NCI-H1694 (cell line): ENCODE results near the gene APLF.
"Not testable (repeated sequence)": the region's sequence is repeated elsewhere in the genome, so short reads cannot be mapped to it uniquely, and the experiment has no call there.

Source experiments
- DNase-seq: peaks from one replicate; lab custom pipeline; 2025; lab: John Stamatoyannopoulos, UW

Gene APLF

GRCh38 chr2:68588589-68588988 lies 121.2 kb downstream of the APLF start:
- no peak for DNase-seq

GRCh38 chr2:68589963-68590362 lies 122.6 kb downstream of the APLF start:
- DNase-seq = no peak

- DNase-seq = no peak
These were observed 123.3 kb downstream of the APLF start for GRCh38 chr2:68590702-68591101.

- DNase-seq = no peak
These were observed 123.8 kb downstream of the APLF start for GRCh38 chr2:68591225-68591624.

GRCh38 chr2:68594041-68594440 lies 126.7 kb downstream of the APLF start:
- DNase-seq = no peak

- peak; percentile 19 for DNase-seq
These were observed 127.5 kb downstream of the APLF start for GRCh38 chr2:68594674-68595492.

GRCh38 chr2:68595493-68595785 lies 128.1 kb downstream of the APLF start:
- DNase-seq = not testable (repeated sequence)

GRCh38 chr2:68600495-68600894 lies 133.1 kb downstream of the APLF start:
- DNase-seq = not testable (repeated sequence)

GRCh38 chr2:68603059-68603458 lies 135.7 kb downstream of the APLF start:
- no peak for DNase-seq

- DNase-seq = no peak
These were observed 136.7 kb downstream of the APLF start for GRCh38 chr2:68604077-68604476.

GRCh38 chr2:68605939-68606338 lies 138.6 kb downstream of the APLF start:
- DNase-seq = no peak

- DNase-seq = no peak
These were observed 139.4 kb downstream of the APLF start for GRCh38 chr2:68606759-68607158.

- DNase-seq = no peak
These were observed 140.5 kb downstream of the APLF start for GRCh38 chr2:68607837-68608236.

- no peak for DNase-seq
These were observed 145.6 kb downstream of the APLF start for GRCh38 chr2:68612765-68613519.

- no peak for DNase-seq
These were observed 153.4 kb downstream of the APLF start for GRCh38 chr2:68620772-68621171.

- DNase-seq = no peak
These were observed 156.4 kb downstream of the APLF start for GRCh38 chr2:68623820-68624219.

- no peak for DNase-seq
These were observed 160.2 kb downstream of the APLF start for GRCh38 chr2:68627615-68628014.
